GM21528 (cell line): ENCODE results near the gene BLID.

Experiments
- ATAC-seq: cut with Tn5 transposase; IDR thresholded peaks from one replicate; pipeline ENCODE4 v1.9.1; 2021; ENCODE audit warnings: mild to moderate bottlenecking, moderate library complexity; ENCODE audit not compliant: unreplicated experiment, low FRiP score

BLID gene

GRCh38 chr11:122141725-122142124 is 25.7 kb upstream of the BLID start:
- ATAC-seq: no peak

- no peak for ATAC-seq
Observed at GRCh38 chr11:122140500-122140899, 24.5 kb upstream of the BLID start.

- ATAC-seq: no peak
Observed at GRCh38 chr11:122139595-122139866, 23.5 kb upstream of the BLID start.

GRCh38 chr11:122138744-122139594 is 23.0 kb upstream of the BLID start:
- no peak for ATAC-seq

GRCh38 chr11:122137078-122137793 is 21.2 kb upstream of the BLID start:
- no peak for ATAC-seq

- ATAC-seq: no peak
Observed at GRCh38 chr11:122131126-122131525, 15.1 kb upstream of the BLID start.

- no peak for ATAC-seq
Observed at GRCh38 chr11:122128146-122128545, 12.1 kb upstream of the BLID start.

DNA sequence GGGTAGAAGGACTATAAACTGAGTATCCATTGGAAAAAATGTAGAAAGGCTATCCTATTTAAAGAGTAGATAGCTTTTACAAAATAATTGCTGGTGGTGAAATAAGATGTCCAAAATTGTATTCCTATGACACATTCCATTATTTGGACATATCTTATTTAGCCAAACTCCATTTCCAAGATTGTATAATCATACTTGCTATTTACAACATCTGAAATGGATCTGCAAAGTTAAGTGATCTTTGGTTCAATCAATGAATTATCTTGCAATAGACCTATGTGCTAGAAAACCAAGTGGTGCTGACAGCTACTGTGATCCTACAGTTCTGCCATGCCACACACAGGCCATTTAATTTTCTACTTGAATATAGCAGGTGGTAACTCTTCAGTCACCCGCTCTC is 11.0 kb upstream of the BLID start:
- ATAC-seq: no peak

DNA sequence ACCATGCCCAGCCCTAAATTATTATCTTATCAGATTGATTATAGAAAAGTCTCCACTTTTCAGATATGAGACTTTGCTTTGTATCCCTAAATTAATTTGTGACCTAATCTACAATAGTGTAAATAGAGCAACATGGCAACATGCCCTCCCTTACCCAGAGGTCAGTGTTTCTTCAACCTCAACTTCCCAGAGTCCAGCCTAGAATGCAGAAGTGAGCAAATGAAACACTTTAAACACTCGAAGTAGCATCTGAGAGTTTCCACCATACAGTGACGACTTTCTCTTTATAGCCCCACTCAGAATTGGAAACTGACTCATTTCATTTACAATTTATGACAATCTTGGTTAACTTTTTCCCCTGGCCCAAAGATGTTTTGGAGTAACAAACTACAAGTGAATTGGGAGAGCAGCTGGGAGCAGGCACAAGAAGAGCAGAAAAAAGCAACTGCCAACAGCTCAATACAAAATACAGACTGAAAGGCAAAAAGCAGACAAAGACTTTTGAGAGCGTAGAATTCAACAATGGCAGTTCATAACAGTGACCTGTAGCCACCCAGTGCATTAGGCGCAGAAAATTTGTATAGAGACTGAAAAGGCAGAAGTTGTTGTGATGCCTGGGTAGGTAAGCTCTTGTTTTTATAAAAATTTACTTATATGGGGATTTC is 10.1 kb upstream of the BLID start:
- ATAC-seq: no peak

DNA sequence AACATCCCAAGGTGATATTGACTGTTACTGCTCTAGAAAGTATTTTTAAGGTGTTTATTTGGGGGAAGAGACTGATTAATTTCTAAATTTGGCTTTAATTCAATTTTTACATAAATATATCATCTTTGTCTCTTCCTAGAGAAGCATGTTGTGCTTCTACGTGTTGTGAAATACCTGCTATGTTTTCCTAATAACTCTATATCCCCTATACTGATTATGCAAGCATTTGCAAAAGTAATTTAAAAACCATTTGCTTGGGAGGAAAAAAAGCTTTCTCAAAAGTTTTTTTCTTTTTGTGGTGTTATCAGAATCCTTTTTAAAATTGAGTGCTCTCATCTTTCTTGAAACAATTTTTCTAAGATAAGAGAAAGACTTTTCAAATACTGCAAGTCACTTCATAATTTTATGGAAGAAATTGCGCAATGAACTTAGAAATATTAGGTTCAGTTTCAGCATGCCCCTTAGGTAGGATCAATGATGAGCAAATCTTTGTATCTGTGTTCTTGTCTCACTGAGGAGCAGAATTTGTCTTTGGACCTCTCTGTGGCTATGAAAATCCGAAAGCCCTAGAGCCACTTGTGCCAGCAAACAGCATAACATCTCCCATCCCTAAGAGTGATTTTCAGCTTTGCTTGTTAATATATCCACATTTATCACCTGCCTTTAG is 7.4 kb upstream of the BLID start:
- ATAC-seq: no peak

DNA sequence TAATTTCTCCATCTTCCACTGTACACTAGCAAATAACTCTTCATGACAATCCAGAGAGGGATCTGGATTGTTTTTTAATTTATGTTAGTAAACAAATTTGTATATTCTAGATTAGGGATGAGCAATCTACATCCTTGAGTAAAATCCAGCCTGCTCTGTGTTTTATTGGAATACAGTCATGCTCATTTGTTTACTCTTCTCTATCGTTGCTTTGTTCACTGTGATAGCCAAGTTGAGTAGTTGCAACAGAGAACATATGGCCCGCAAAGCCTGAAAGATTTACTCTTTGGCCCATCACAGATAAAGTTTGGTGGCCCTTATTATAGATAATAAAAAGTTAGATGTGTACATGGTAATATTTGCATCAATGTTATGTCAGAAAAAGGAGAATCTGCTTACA is 6.2 kb upstream of the BLID start:
- no peak for ATAC-seq

DNA sequence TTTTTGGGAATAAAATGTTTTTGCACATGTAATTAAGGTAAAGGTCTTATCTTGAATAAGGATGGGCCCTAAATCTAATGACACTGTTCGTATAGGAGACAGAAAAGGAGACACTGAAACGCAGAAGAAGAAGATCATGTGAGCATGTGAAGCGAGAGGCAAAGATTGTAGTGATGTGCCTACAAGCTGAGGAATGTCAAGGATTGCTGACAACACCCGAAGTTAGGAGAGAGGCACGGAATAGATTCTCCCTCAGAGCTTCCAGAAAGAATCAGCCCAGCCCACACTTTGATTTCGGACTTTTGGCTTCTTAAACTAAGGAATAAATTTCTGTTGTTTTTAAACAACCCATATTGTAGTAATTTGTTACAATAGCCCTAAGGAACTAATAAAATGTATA is 4.1 kb upstream of the BLID start:
- ATAC-seq: no peak

GRCh38 chr11:122116591-122116990 is 576 bp upstream of the BLID start:
- no peak for ATAC-seq

GRCh38 chr11:122114976-122115375 is 1.0 kb downstream of the BLID start:
- no peak for ATAC-seq

GRCh38 chr11:122113836-122114825 is 1.9 kb downstream of the BLID start:
- ATAC-seq: no peak

DNA sequence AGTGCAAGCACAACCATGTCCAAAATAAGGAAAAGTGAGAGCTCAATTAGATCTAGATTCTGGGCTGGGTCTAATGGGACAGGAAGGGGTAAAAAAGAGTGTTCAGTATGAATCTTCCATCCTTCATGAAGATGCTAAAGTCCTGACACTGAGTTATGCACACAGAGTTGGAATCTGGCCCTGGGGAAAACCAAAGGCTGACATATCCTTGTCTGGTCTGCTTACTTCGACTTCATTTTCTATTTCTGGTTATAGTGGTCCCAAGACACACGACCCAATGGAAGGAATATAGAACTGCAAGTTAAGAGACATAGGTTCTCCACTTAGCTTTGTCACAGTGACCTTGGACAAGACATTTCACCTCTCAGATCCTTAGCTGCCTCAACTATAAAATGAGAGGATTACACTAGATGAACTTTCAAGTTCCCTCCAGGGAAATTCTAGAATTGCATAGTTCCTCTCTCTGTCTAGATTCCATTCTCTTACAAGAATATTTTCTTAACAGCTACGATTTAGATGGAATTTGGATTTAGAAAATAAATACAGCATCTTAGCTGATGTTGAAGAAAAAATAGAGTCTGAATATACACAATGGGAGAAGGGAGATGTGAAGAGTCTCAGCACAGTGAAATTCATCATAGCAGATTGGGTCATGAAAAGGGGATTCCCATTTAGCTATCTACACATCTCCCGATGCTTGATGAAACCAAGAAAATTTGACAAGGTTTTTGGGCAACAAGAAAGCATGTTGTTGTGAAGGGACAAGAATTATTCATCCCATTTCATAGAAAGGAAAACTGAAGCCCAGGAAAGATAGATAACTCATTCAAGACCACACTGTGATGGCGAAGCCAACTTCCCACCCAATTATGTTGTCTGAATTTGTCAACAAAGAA is 3.3 kb downstream of the BLID start:
- ATAC-seq: no peak

GRCh38 chr11:122109932-122110331 is 6.1 kb downstream of the BLID start:
- ATAC-seq: no peak

DNA sequence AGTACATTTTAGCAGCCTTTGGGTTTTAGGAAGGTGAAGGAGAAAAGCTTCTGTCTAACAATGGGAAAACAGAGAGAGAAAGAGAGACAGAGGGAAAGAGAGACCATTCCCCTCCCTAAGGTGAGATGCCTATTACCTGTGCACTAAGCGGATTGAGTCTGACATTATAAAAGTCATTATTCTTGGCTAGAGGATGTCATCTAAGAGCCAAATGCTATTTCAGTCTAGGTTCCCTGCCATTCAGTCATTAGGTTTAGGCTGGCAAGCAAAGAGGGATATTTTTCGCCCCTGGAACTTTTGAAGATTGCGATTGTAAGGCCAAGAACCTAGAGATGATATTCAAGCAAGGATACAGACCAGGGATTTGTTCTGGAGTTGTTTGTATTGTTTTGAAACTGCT is 7.2 kb downstream of the BLID start:
- no peak for ATAC-seq

DNA sequence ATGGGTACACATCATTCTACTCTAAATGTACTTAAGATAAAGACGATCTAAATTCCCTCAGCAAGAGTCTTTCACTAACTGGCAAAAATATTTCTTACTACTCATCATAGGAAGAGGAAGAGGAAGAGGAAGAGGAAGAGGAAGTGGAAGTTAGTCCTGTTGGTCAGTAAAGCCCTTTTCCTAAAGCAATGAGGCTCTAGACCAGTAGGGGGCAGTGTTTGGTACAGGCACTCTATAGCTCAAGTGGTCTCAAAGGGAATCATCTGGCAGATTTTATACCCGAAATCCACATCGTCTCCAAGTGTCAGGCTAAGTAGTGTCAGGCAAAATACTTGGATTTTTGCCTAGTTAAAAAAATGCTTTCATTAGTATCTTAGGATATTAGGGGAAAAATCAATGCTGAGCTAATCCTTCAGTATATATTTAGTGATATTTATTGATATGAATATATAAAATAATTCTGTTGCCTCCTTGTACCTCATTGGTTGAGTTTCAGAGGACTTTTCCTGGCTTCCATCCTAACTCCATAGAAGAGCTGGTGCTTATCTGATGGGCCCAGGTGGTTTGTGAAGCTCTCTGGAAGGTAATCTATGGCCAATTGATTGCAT is 7.7 kb downstream of the BLID start:
- no peak for ATAC-seq
